Stimulated activated CD8-positive, alpha-beta memory T cell treated with anti-CD3 and anti-CD28 coated beads, Interleukin-4, amount 100 ng/mL, for 1 hour (primary cell): ENCODE results near the gene ANP32A.

Experiments used
- DNase-seq, 2 donors: peaks; one replicate each; pipeline ENCODE4 v3.0.0-alpha.2; 2020; ENCODE audit warnings: low read depth in 2 of 2, low spot score in 1 of 2

ANP32A gene

GRCh38 chr15:68755731-68756130 is 65.0 kb downstream of the ANP32A start:
- DNase-seq, result no peak

GRCh38 chr15:68751622-68752021 is 69.1 kb downstream of the ANP32A start:
- no peak for DNase-seq

GRCh38 chr15:68749793-68750192 is 70.9 kb downstream of the ANP32A start:
- DNase-seq, result no peak

- DNase-seq, result no peak
Observed at GRCh38 chr15:68749365-68749764, 71.3 kb downstream of the ANP32A start.

GRCh38 chr15:68743256-68743655 is 77.4 kb downstream of the ANP32A start:
- no peak for DNase-seq

GRCh38 chr15:68739390-68740080 is 81.2 kb downstream of the ANP32A start:
- no peak for DNase-seq

- no peak for DNase-seq
Observed at GRCh38 chr15:68735610-68736009, 85.1 kb downstream of the ANP32A start.

- DNase-seq, result no peak
Observed at GRCh38 chr15:68734881-68735280, 85.8 kb downstream of the ANP32A start.

- no peak for DNase-seq
Observed at GRCh38 chr15:68734352-68734751, 86.3 kb downstream of the ANP32A start.

GRCh38 chr15:68733666-68734065 is 87.0 kb downstream of the ANP32A start:
- DNase-seq, result no peak

GRCh38 chr15:68732451-68732850 is 88.2 kb downstream of the ANP32A start:
- DNase-seq, result no peak

- DNase-seq, result no peak
Observed at GRCh38 chr15:68730976-68731897, 89.5 kb downstream of the ANP32A start.

- no peak for DNase-seq
Observed at GRCh38 chr15:68730471-68730919, 90.2 kb downstream of the ANP32A start.

- DNase-seq, result no peak
Observed at GRCh38 chr15:68729789-68730411, 90.8 kb downstream of the ANP32A start.
